ENCODE data around the gene TARBP2. TPM values are rescaled to one million over a fixed set of nuclear protein-coding genes. Genes with fewer than 3 reads are reported as not detected.
A peak's percentile ranks its signal among the peaks of the same experiment; 100 is the strongest.

The TARBP2 gene
- polyA plus RNA-seq, 3 donors: 16.6 to 39.4 (median 24.4) TPM

- intact Hi-C loops (cut with micrococcal nuclease): no loop called here
- WGBS (ENCODE audit: insufficient coverage): 40% methylated on average over 2 of the region's 6 CpGs
These were observed 12.8 kb downstream of the TARBP2 start for GRCh38 chr12:53513712-53514410.

GRCh38 chr12:53514628-53515290, 13.7 kb downstream of the TARBP2 start:
- no peak overlapping the region for H3K27ac Mint-ChIP-seq
- no peak for DNase-seq

More at GRCh38 chr12:53513712-53514410, 12.8 kb downstream of the TARBP2 start:
- H4K20me1 ChIP-seq (ENCODE audit: insufficient read depth, low read length): no peaks in the 10 kb centered on the region
- H3K27me3 ChIP-seq (ENCODE audit: control insufficient read depth in 2 of 2, insufficient read depth in 2 of 2, low read length in 2 of 2): no peaks in the 10 kb centered on the region
- no peak overlapping the region for H3K4me3 ChIP-seq (replicated peaks in 1 of 3; ENCODE audit: low read depth in 2 of 3, low read length in 3 of 3)
- H3K27ac Mint-ChIP-seq: peak overlapping the region in 2 of 7 donors; percentile 18 to 28
- H3K27me3 Mint-ChIP-seq (ENCODE audit: low read depth in 3 of 3): peaks cover 0 to 1% (median 0%) of the 10 kb centered on the region in 3 donors
- H3K9me3 ChIP-seq (replicated peaks in 1 of 2; ENCODE audit: control insufficient read depth in 1 of 2, insufficient read depth in 1 of 2, low read length in 2 of 2): no peaks in the 10 kb centered on the region
- no peaks in the 10 kb centered on the region for H3K9me3 Mint-ChIP-seq
- TF ChIP-seq CTCF (IDR thresholded peaks at IDR 0.05): no peak
- H3K36me3 Mint-ChIP-seq: peaks cover 72 to 85% of the 10 kb centered on the region in 2 donors
- no peak overlapping the region for H3K27ac ChIP-seq (ENCODE audit: low read depth in 1 of 2, low read length in 2 of 2)
- no peak overlapping the region for H3K9ac ChIP-seq (ENCODE audit: insufficient read depth, low read length, poor library complexity, severe bottlenecking)
- peaks cover 3% of the 10 kb centered on the region for H3K4me1 Mint-ChIP-seq
- no peaks in the 10 kb centered on the region for H3K79me2 ChIP-seq (ENCODE audit: insufficient read depth, low read length)
- no peak overlapping the region for H3K4me3 Mint-ChIP-seq
- no peak for DNase-seq
- no peak overlapping the region for H2AFZ ChIP-seq (ENCODE audit: insufficient read depth, low read depth, low read length, poor library complexity, severe bottlenecking)
- peaks cover under 1% of the 10 kb centered on the region in 2 donors for H3K4me1 ChIP-seq (ENCODE audit: control insufficient read depth in 1 of 2, insufficient read depth in 2 of 2, low read length in 2 of 2)
- H3K36me3 ChIP-seq (replicated peaks in 1 of 2; ENCODE audit: control insufficient read depth in 1 of 2, insufficient read depth in 2 of 2, low read length in 2 of 2): peaks cover 85 to 90% of the 10 kb centered on the region in 2 donors
- no peak overlapping the region for H3K4me2 ChIP-seq (replicated peaks; ENCODE audit: extremely low read depth, low read length, poor library complexity, severe bottlenecking)

More at GRCh38 chr12:53514628-53515290, 13.7 kb downstream of the TARBP2 start:
- no peak overlapping the region for H3K4me3 Mint-ChIP-seq
- no peak overlapping the region for H3K4me3 ChIP-seq (replicated peaks in 1 of 3; ENCODE audit: low read depth in 2 of 3, low read length in 3 of 3)
- H3K27me3 ChIP-seq (ENCODE audit: control insufficient read depth in 2 of 2, insufficient read depth in 2 of 2, low read length in 2 of 2): no peaks in the 10 kb centered on the region
- H2AFZ ChIP-seq (ENCODE audit: insufficient read depth, low read depth, low read length, poor library complexity, severe bottlenecking): no peak overlapping the region
- TF ChIP-seq CTCF (IDR thresholded peaks at IDR 0.05): no peak
- intact Hi-C loops (cut with micrococcal nuclease): no loop called here
- no peak overlapping the region for H3K27ac ChIP-seq (ENCODE audit: low read depth in 1 of 2, low read length in 2 of 2)
- no peaks in the 10 kb centered on the region for H3K79me2 ChIP-seq (ENCODE audit: insufficient read depth, low read length)
- peaks cover 93 to 99% of the 10 kb centered on the region in 2 donors for H3K36me3 ChIP-seq (replicated peaks in 1 of 2; ENCODE audit: control insufficient read depth in 1 of 2, insufficient read depth in 2 of 2, low read length in 2 of 2)
- H3K27me3 Mint-ChIP-seq (ENCODE audit: low read depth in 3 of 3): no peaks in the 10 kb centered on the region
- no peaks in the 10 kb centered on the region for H3K4me1 Mint-ChIP-seq
- no peaks in the 10 kb centered on the region for H3K9me3 ChIP-seq (replicated peaks in 1 of 2; ENCODE audit: control insufficient read depth in 1 of 2, insufficient read depth in 1 of 2, low read length in 2 of 2)
- H3K9me3 Mint-ChIP-seq: no peaks in the 10 kb centered on the region
- H3K4me2 ChIP-seq (replicated peaks; ENCODE audit: extremely low read depth, low read length, poor library complexity, severe bottlenecking): no peak overlapping the region
- peaks cover 78 to 94% of the 10 kb centered on the region in 2 donors for H3K36me3 Mint-ChIP-seq
- H3K9ac ChIP-seq (ENCODE audit: insufficient read depth, low read length, poor library complexity, severe bottlenecking): no peak overlapping the region
- H4K20me1 ChIP-seq (ENCODE audit: insufficient read depth, low read length): no peaks in the 10 kb centered on the region
- 57% methylated on average over 2 of the region's 6 CpGs for WGBS (ENCODE audit: insufficient coverage)
- H3K4me1 ChIP-seq (ENCODE audit: control insufficient read depth in 1 of 2, insufficient read depth in 2 of 2, low read length in 2 of 2): no peaks in the 10 kb centered on the region

All from CD14-positive monocyte (primary cell).